Ovary (tissue), 9 donors: Measurements from ENCODE around the gene KRTAP9-2. TPM values are rescaled to one million over a fixed set of nuclear protein-coding genes. Genes with fewer than 3 reads are reported as not detected.
"Not testable (repeated sequence)": the region's sequence is repeated elsewhere in the genome, so short reads cannot be mapped to it uniquely, and the experiment has no call there.

Source experiments
- DNase-seq, 5 donors: peaks; one replicate each; pipeline ENCODE4 v3.0.0-alpha.2; 2019 to 2020
- H3K27ac ChIP-seq, 2 donors: fragments of 200-600 bp; one replicate each; pipeline versions ENCODE4 v1.5.1 to v1.8.0; 2019 to 2022
- H3K27me3 ChIP-seq: fragments of 200-600 bp; one replicate; pipeline ENCODE4 v1.8.0; 2022
- H3K36me3 ChIP-seq: fragments of 200-600 bp; sonication (generic); one replicate; pipeline ENCODE4 v1.5.1; 2019
- H3K4me1 ChIP-seq: one replicate; pipeline ENCODE4 v1.8.1; 2013; ENCODE audit warnings: mild to moderate bottlenecking, moderate library complexity; ENCODE audit not compliant: insufficient read depth
- H3K4me3 ChIP-seq: fragments of 200-600 bp; sonication (generic); one replicate; pipeline ENCODE4 v1.5.1; 2017
- H3K9me3 ChIP-seq, 2 donors: fragments of 200-600 bp in 1 of 2; sonication (generic) in 1 of 2; one replicate each; pipeline versions ENCODE4 v1.5.1 to v1.8.1; 2013 to 2019; ENCODE audit warnings: mild to moderate bottlenecking in 1 of 2, moderate library complexity in 1 of 2
- CTCF ChIP-seq, 3 donors: fragments of 450-650 bp in 2 of 3; fragments of 200-600 bp in 1 of 3; IDR thresholded peaks; one replicate each; pipeline versions ENCODE4 v1.5.1 to v1.8.0; 2016 to 2022; ENCODE audit warnings: antibody characterized with exemption in 3 of 3, mild to moderate bottlenecking in 1 of 3
- EP300 ChIP-seq: sonication (generic); formaldehyde crosslinking; IDR thresholded peaks from one replicate; pipeline ENCODE4 v1.6.1; 2017; ENCODE audit warnings: antibody characterized with exemption
- POLR2A ChIP-seq: fragments of 450-650 bp; IDR thresholded peaks from one replicate; pipeline ENCODE4 v1.6.1; 2017; ENCODE audit warnings: antibody characterized with exemption, mild to moderate bottlenecking, moderate library complexity
- WGBS, 3 donors: extraction: QIAGEN DNeasy Blood & Tissue Kit in 1 of 3; methylation state at CpG; one replicate each; pipeline versions ENCODE4 v1.1.5 to v1.1.7; 2013 to 2017; 5-methylcytosine and 5-hydroxymethylcytosine counted together
- intact Hi-C, 4 donors: fragments of 100-400 bp; cut with DNase I; formaldehyde crosslinking; loops; one replicate each; pipeline versions ENCODE4 v1.11.0 to v1.15.1; 2022 to 2023
- polyA plus RNA-seq, 2 donors: library from polyadenylated mRNA; stranded (reverse); fragments of 200-250 nt in 1 of 2; fragments of 350-450 nt in 1 of 2; fragmentation: Illumina TruSeq in 1 of 2; extraction: RNeasy Lipid Tissue Mini Kit (QIAGEN cat#74804) in 1 of 2; gene quantifications; one replicate each; pipeline ENCODE4 v1.2.3, GENCODE V29; 2013 to 2014
- total RNA-seq, 7 donors: library from RNA; depleted of rRNA in 2 of 7; stranded (reverse); fragments of >200 nt in 2 of 7; fragmentation: NEBNext Ultra II Directional in 3 of 7; extraction: Animal tissue kit (Norgen Biotek cat#: 25700) in 3 of 7; gene quantifications; one replicate each; pipeline versions ENCODE4 v1.1.0 to v1.2.4, GENCODE V29; 2016 to 2023
- donor health status: DM: no; HTN: no; CAD: no; lungs with moderate emphysema.
- donor health status: DM: no; HTN: no; CAD: no.
- donor health status: Bipolar disorder and iron deficiency.
- donor health status: DM: yes; HTN: yes; CAD: no.
- donor health status: DM: no; HTN: no; CAD: no.
- donor health status: DM: yes; HTN: yes; CAD: no.

KRTAP9-2 gene
- total and polyA plus RNA-seq, 9 donors: not detected

GRCh38 chr17:41251261-41251660 is 24.8 kb downstream of the KRTAP9-2 start:
- no peak for DNase-seq
- no peak overlapping the region for H3K27ac ChIP-seq
- WGBS, 3 donors: 92 to 93% (median 93%) methylated on average over 1 of the region's 1 CpG
- H3K4me3 ChIP-seq: no peak overlapping the region
- no peaks in the 10 kb centered on the region for H3K27me3 ChIP-seq
- no peaks in the 10 kb centered on the region for H3K9me3 ChIP-seq
- no peaks in the 10 kb centered on the region for H3K36me3 ChIP-seq
- TF ChIP-seq CTCF (IDR thresholded peaks at IDR 0.05) (no peak), POLR2A (no peak), EP300 (no peak)
- H3K4me1 ChIP-seq: no peaks in the 10 kb centered on the region
- intact Hi-C loops: no loop called here

GRCh38 chr17:41254861-41255260 is 28.4 kb downstream of the KRTAP9-2 start:
- DNase-seq: no peak
- Histone ChIP-seq H3K9me3 (no peaks in the 10 kb centered on the region), H3K4me3 (no peak overlapping the region), H3K27me3 (no peaks in the 10 kb centered on the region), H3K27ac (no peak overlapping the region), H3K36me3 (no peaks in the 10 kb centered on the region), H3K4me1 (no peaks in the 10 kb centered on the region)
- WGBS, 3 donors: 32 to 53% (median 47%) methylated on average over 1 of the region's 1 CpG
- intact Hi-C loops: no loop called here
- TF ChIP-seq EP300 (no peak), POLR2A (no peak), CTCF (IDR thresholded peaks at IDR 0.05) (no peak)

- H3K4me3 ChIP-seq, intact Hi-C loops, H3K27me3 ChIP-seq, H3K4me1 ChIP-seq, H3K9me3 ChIP-seq, H3K36me3 ChIP-seq, H3K27ac ChIP-seq, DNase-seq: not testable (repeated sequence)
- WGBS, 3 donors: 66 to 79% (median 71%) methylated on average over 4 to 5 of the region's 5 CpGs
Measured at GRCh38 chr17:41255381-41256290, 29.2 kb downstream of the KRTAP9-2 start, which contains the start of gene KRTAP9-9. TSS of gene KRTAP9-9 (plus strand) at chr17:41255384.

GRCh38 chr17:41256291-41256685 is 29.8 kb downstream of the KRTAP9-2 start:
- TF ChIP-seq EP300: no peak
- 91 to 97% (median 94%) methylated on average over 1 of the region's 1 CpG for WGBS, 3 donors
- intact Hi-C loops: no loop called here
- Histone ChIP-seq H3K27me3 (no peaks in the 10 kb centered on the region), H3K9me3 (no peaks in the 10 kb centered on the region), H3K27ac (no peak overlapping the region), H3K4me1 (no peaks in the 10 kb centered on the region), H3K4me3 (no peak overlapping the region), H3K36me3 (no peaks in the 10 kb centered on the region)
- no peak for DNase-seq

GRCh38 chr17:41258406-41258805 is 32.0 kb downstream of the KRTAP9-2 start:
- TF ChIP-seq EP300 (no peak), POLR2A (no peak), CTCF (IDR thresholded peaks at IDR 0.05) (no peak)
- H3K9me3 ChIP-seq: no peaks in the 10 kb centered on the region
- H3K36me3 ChIP-seq: no peaks in the 10 kb centered on the region
- H3K27me3 ChIP-seq: no peaks in the 10 kb centered on the region
- H3K4me3 ChIP-seq: no peak overlapping the region
- intact Hi-C loops: no loop called here
- H3K4me1 ChIP-seq: no peaks in the 10 kb centered on the region
- DNase-seq: no peak
- no peak overlapping the region for H3K27ac ChIP-seq
